GM20431 (cell line): ENCODE results near the gene TCP11X1.
"Not testable (repeated sequence)": the region's sequence is repeated elsewhere in the genome, so short reads cannot be mapped to it uniquely, and the experiment has no call there.

Experiments used
- in situ Hi-C: fragments of 300-500 bp; cut with MseI, MboI; formaldehyde crosslinking; loops from one replicate; pipeline ENCODE4 v1.15.0; 2020; ENCODE audit warnings: low sequenced_read_pairs; ENCODE audit not compliant: unreplicated experiment

Gene TCP11X1

DNA sequence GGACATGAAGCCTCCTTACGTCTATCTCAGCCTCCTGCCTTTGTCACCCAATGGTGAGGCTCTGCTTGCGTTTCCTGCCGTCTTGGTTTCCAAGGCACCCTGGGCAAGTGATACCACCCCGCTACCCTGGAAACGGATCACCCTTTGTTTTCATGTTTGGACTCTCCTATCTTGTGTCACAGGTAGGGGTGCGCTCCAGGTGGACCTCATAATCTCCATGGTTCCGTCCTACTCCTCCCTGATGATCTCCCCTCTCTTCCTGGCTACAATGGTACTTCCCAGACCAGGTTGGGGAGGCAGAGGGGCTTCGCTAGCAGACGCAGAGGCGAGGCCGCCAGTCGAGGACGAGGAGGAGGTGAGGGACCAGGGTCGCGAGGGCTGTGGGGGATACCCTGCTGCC is at the start of gene TCP11X1:
Gene TCP11X1 (plus strand): TSS at position 316 of the 400 bp plus-strand sequence.
- in situ Hi-C loops, result not testable (repeated sequence)

GRCh38 chrX:102185967-102186720 is 29.0 kb upstream of the TCP11X1 start:
- in situ Hi-C loops, result no loop called here

DNA sequence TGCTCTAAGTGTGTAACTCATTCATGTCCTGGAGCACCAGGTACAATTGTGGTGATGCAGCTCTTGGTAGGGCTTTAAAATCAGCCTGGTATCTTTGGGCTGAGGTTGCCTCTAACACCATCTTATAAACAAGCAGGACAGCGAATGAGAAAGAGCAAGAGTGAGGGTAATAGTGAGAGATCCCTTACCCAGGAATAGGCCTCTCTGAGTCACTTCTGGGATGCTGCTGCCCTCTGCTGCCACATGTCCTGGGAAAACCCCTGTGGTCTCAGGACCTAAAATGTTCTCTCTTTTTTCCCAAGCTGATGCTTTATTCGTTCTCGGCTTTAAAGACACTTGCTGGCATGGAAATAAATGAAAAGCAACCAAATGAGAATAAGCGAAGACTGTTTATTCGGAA is 7.2 kb upstream of the TCP11X1 start:
- in situ Hi-C loops, result not testable (repeated sequence)

DNA sequence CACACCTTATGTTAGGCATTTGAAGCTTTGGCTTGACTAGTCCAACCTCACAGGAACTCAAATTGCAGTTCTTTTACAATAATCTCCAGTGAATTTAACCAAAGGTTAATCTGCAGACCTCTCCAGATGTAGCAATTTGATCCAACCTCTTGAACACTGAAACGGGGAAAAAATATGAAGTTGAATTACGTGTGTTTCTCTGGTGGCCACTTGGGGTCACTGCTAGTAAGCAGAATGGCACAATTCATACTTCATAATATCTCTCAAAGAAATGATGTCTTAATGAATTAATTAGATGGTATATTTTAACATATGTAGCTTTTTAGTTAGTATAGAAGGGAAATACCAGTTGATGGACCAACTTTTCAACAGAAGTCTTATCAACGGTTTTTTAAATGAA is 1.4 kb downstream of the TCP11X1 start:
- in situ Hi-C loops, result not testable (repeated sequence)

GRCh38 chrX:102235678-102236077 is 20.6 kb downstream of the TCP11X1 start:
- in situ Hi-C loops, result not testable (repeated sequence)

GRCh38 chrX:102240265-102240664 is 25.2 kb downstream of the TCP11X1 start:
- in situ Hi-C loops, result not testable (repeated sequence)

DNA sequence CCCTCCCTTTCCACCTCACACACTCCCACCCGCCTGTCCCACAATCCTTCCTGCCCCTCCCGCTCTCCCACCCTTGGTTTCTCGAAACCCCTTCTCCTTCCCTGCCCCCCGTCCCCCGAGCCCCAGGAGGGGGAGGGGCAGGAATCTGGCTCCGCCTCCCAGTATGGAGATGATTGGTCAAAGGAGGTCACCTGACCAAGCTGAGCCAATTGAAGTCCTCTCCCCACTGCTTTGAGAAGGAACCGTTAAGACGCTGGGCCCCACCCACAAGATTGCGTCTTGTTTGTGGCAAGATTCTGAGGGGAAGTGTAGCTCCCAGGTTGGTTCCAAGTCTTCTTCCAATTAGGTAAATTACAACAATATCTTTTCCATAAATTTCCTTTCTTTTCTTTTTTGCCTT is 31.8 kb downstream of the TCP11X1 start, which contains the start of gene NXF2:
Gene NXF2 (plus strand): TSS at position 275 of the 400 bp plus-strand sequence. CDS start 59,912 bp downstream, outside the sequence.
- in situ Hi-C loops, result not testable (repeated sequence)

GRCh38 chrX:102272231-102272630 is 57.1 kb downstream of the TCP11X1 start:
- in situ Hi-C loops, result not testable (repeated sequence)
